Measurements from ENCODE around the gene DDX25. TPM values are rescaled to one million over a fixed set of nuclear protein-coding genes. Genes with fewer than 3 reads are reported as not detected.

The DDX25 gene
- polyA plus RNA-seq, 3 donors = not detected

GRCh38 chr11:125941267-125941618 lies 36.9 kb downstream of the DDX25 start:
- no peak for TF ChIP-seq CTCF (IDR thresholded peaks at IDR 0.05)
- H2AFZ ChIP-seq (ENCODE audit: insufficient read depth, low read depth, low read length, poor library complexity, severe bottlenecking) = no peak overlapping the region
- Mint-ChIP-seq H3K4me1 (peaks cover 4% of the 10 kb centered on the region), H3K27me3 (ENCODE audit: low read depth in 3 of 3) (peaks cover 0 to 8% (median 2%) of the 10 kb centered on the region in 3 donors), H3K9me3 (peaks cover 0 to 7% (median 0%) of the 10 kb centered on the region in 7 donors), H3K36me3 (no peaks in the 10 kb centered on the region), H3K4me3 (no peak overlapping the region), H3K27ac (no peak overlapping the region)
- intact Hi-C loops (cut with micrococcal nuclease) = no loop called here
- no peak overlapping the region for H3K4me3 ChIP-seq (replicated peaks in 1 of 3; ENCODE audit: low read depth in 2 of 3, low read length in 3 of 3)
- no peak overlapping the region for H3K9ac ChIP-seq (ENCODE audit: insufficient read depth, low read length, poor library complexity, severe bottlenecking)
- H3K79me2 ChIP-seq (ENCODE audit: insufficient read depth, low read length) = no peaks in the 10 kb centered on the region
- no peak for DNase-seq
- no peak overlapping the region for H3K27ac ChIP-seq (ENCODE audit: low read depth in 1 of 2, low read length in 2 of 2)
- WGBS (ENCODE audit: insufficient coverage) = 62% methylated on average over 3 of the region's 4 CpGs
- no peaks in the 10 kb centered on the region for H3K4me1 ChIP-seq (ENCODE audit: control insufficient read depth in 1 of 2, insufficient read depth in 2 of 2, low read length in 2 of 2)
- no peak overlapping the region for H3K4me2 ChIP-seq (replicated peaks; ENCODE audit: extremely low read depth, low read length, poor library complexity, severe bottlenecking)
- H4K20me1 ChIP-seq (ENCODE audit: insufficient read depth, low read length) = no peaks in the 10 kb centered on the region
- no peaks in the 10 kb centered on the region for H3K9me3 ChIP-seq (replicated peaks in 1 of 2; ENCODE audit: control insufficient read depth in 1 of 2, insufficient read depth in 1 of 2, low read length in 2 of 2)
- H3K36me3 ChIP-seq (replicated peaks in 1 of 2; ENCODE audit: control insufficient read depth in 1 of 2, insufficient read depth in 2 of 2, low read length in 2 of 2) = no peaks in the 10 kb centered on the region
- H3K27me3 ChIP-seq (ENCODE audit: control insufficient read depth in 2 of 2, insufficient read depth in 2 of 2, low read length in 2 of 2) = no peaks in the 10 kb centered on the region

- H3K4me1 ChIP-seq (ENCODE audit: control insufficient read depth in 1 of 2, insufficient read depth in 2 of 2, low read length in 2 of 2) = no peaks in the 10 kb centered on the region
- WGBS (ENCODE audit: insufficient coverage) = 33% methylated on average over 20 of the region's 20 CpGs
- intact Hi-C loops (cut with micrococcal nuclease) = no loop called here
- Mint-ChIP-seq H3K9me3 (peaks cover 0 to 7% (median 0%) of the 10 kb centered on the region in 7 donors), H3K36me3 (no peaks in the 10 kb centered on the region), H3K4me3 (no peak overlapping the region), H3K27ac (no peak overlapping the region), H3K27me3 (ENCODE audit: low read depth in 3 of 3) (peaks cover 0 to 7% (median 2%) of the 10 kb centered on the region in 3 donors), H3K4me1 (peaks cover 4% of the 10 kb centered on the region)
- no peaks in the 10 kb centered on the region for H4K20me1 ChIP-seq (ENCODE audit: insufficient read depth, low read length)
- no peak overlapping the region for H3K9ac ChIP-seq (ENCODE audit: insufficient read depth, low read length, poor library complexity, severe bottlenecking)
- H3K4me3 ChIP-seq (replicated peaks in 1 of 3; ENCODE audit: low read depth in 2 of 3, low read length in 3 of 3) = no peak overlapping the region
- TF ChIP-seq CTCF (IDR thresholded peaks at IDR 0.05) = peak; percentile 20
- H3K79me2 ChIP-seq (ENCODE audit: insufficient read depth, low read length) = no peaks in the 10 kb centered on the region
- no peak overlapping the region for H2AFZ ChIP-seq (ENCODE audit: insufficient read depth, low read depth, low read length, poor library complexity, severe bottlenecking)
- no peak for DNase-seq
- H3K9me3 ChIP-seq (replicated peaks in 1 of 2; ENCODE audit: control insufficient read depth in 1 of 2, insufficient read depth in 1 of 2, low read length in 2 of 2) = no peaks in the 10 kb centered on the region
- no peaks in the 10 kb centered on the region for H3K27me3 ChIP-seq (ENCODE audit: control insufficient read depth in 2 of 2, insufficient read depth in 2 of 2, low read length in 2 of 2)
- H3K36me3 ChIP-seq (replicated peaks in 1 of 2; ENCODE audit: control insufficient read depth in 1 of 2, insufficient read depth in 2 of 2, low read length in 2 of 2) = no peaks in the 10 kb centered on the region
- H3K27ac ChIP-seq (ENCODE audit: low read depth in 1 of 2, low read length in 2 of 2) = no peak overlapping the region
- no peak overlapping the region for H3K4me2 ChIP-seq (replicated peaks; ENCODE audit: extremely low read depth, low read length, poor library complexity, severe bottlenecking)
These were observed 37.6 kb downstream of the DDX25 start for GRCh38 chr11:125941619-125942611.
